H9 (cell line): ENCODE data around the gene TTC28. TPM values are rescaled to one million over a fixed set of nuclear protein-coding genes. Genes with fewer than 3 reads are reported as not detected.

Source experiments
- DNase-seq: peaks from one replicate; pipeline ENCODE4 v3.0.0-alpha.2; 2017
- H2AFZ ChIP-seq: one replicate; pipeline ENCODE4 v1.6.1; 2013; ENCODE audit warnings: mild to moderate bottlenecking, low read length, control low read depth, moderate library complexity
- H2AK5ac ChIP-seq: 2 replicates; pipeline ENCODE4 v1.6.1; 2013; ENCODE audit warnings: low read length, control low read depth, mixed read lengths; ENCODE audit not compliant: insufficient read length
- H2BK120ac ChIP-seq: one replicate; pipeline ENCODE4 v1.6.1; 2013; ENCODE audit warnings: low read depth, mild to moderate bottlenecking, low read length, control low read depth, inconsistent platforms; ENCODE audit not compliant: poor library complexity, severe bottlenecking
- H2BK12ac ChIP-seq: 2 replicates; pipeline ENCODE4 v1.6.1; 2013; ENCODE audit warnings: low read length, control low read depth, mixed read lengths, low read depth; ENCODE audit not compliant: insufficient read length
- H2BK15ac ChIP-seq: 2 replicates; pipeline ENCODE4 v1.6.1; 2013; ENCODE audit warnings: low read depth, low read length, control low read depth
- H2BK20ac ChIP-seq: one replicate; pipeline ENCODE4 v1.6.1; 2013; ENCODE audit warnings: low read depth, mild to moderate bottlenecking, low read length, control low read depth, inconsistent platforms; ENCODE audit not compliant: poor library complexity, severe bottlenecking
- H2BK5ac ChIP-seq: 2 replicates; pipeline ENCODE4 v1.6.1; 2013; ENCODE audit warnings: low read length, control low read depth, mixed read lengths; ENCODE audit not compliant: insufficient read length
- H3K14ac ChIP-seq: 2 replicates; pipeline ENCODE4 v1.6.1; 2013; ENCODE audit warnings: low read length, control low read depth; ENCODE audit not compliant: insufficient read depth
- H3K18ac ChIP-seq: 2 replicates; pipeline ENCODE4 v1.6.1; 2013; ENCODE audit warnings: low read depth, mild to moderate bottlenecking, mixed read lengths, low read length, control low read depth; ENCODE audit not compliant: insufficient read length
- H3K23ac ChIP-seq: 2 replicates; pipeline ENCODE4 v1.6.1; 2013; ENCODE audit warnings: low read length, control low read depth, mixed read lengths, low read depth; ENCODE audit not compliant: insufficient read length
- H3K23me2 ChIP-seq: 2 replicates; pipeline ENCODE4 v1.6.1; 2013; ENCODE audit warnings: low read depth, mild to moderate bottlenecking, mixed read lengths, low read length, control low read depth; ENCODE audit not compliant: insufficient read length, poor library complexity, severe bottlenecking
- H3K27ac ChIP-seq: 2 replicates; pipeline ENCODE4 v1.5.1; 2013; ENCODE audit warnings: low read length, control low read depth, mixed read lengths, low read depth; ENCODE audit not compliant: insufficient read length
- H3K27me3 ChIP-seq: 2 replicates; pipeline ENCODE4 v1.6.1; 2013; ENCODE audit warnings: low read length, control low read depth, inconsistent platforms; ENCODE audit not compliant: insufficient read depth
- H3K4ac ChIP-seq: 2 replicates; pipeline ENCODE4 v1.6.1; 2013; ENCODE audit warnings: low read depth, mild to moderate bottlenecking, control low read depth, inconsistent platforms, low read length, moderate library complexity
- H3K4me1 ChIP-seq: 2 replicates; pipeline ENCODE4 v1.6.1; 2013; ENCODE audit warnings: low read length, control low read depth, inconsistent platforms; ENCODE audit not compliant: insufficient read depth
- H3K4me2 ChIP-seq: 2 replicates; pipeline ENCODE4 v1.6.1; 2013; ENCODE audit warnings: low read length, control low read depth, mixed read lengths; ENCODE audit not compliant: insufficient read length, insufficient read depth
- H3K56ac ChIP-seq: 2 replicates; pipeline ENCODE4 v1.6.1; 2013; ENCODE audit warnings: low read depth, mild to moderate bottlenecking, mixed read lengths, low read length, control low read depth; ENCODE audit not compliant: insufficient read length
- H3K79me1 ChIP-seq: 2 replicates; pipeline ENCODE4 v1.6.1; 2013; ENCODE audit warnings: low read depth, mild to moderate bottlenecking, moderate library complexity, low read length, control low read depth, inconsistent platforms; ENCODE audit not compliant: insufficient read depth, poor library complexity, severe bottlenecking
- H3K79me2 ChIP-seq: 2 replicates; pipeline ENCODE4 v1.6.1; 2013; ENCODE audit warnings: low read length, control low read depth, inconsistent platforms; ENCODE audit not compliant: insufficient read depth
- H3K9ac ChIP-seq: 2 replicates; pipeline ENCODE4 v1.6.1; 2013; ENCODE audit warnings: low read length, control low read depth, mixed read lengths; ENCODE audit not compliant: insufficient read length; ENCODE audit errors: extremely low read depth
- H3K9me3 ChIP-seq: one replicate; pipeline ENCODE4 v1.6.1; 2013; ENCODE audit warnings: low read depth, low read length, inconsistent platforms; ENCODE audit not compliant: control insufficient read depth
- H3T11ph ChIP-seq: one replicate; pipeline ENCODE4 v1.6.1; 2013; ENCODE audit warnings: mild to moderate bottlenecking, low read length, control low read depth, inconsistent platforms
- H4K20me1 ChIP-seq: one replicate; pipeline ENCODE4 v1.6.1; 2013; ENCODE audit not compliant: control insufficient read depth, insufficient read length, insufficient read depth
- H4K5ac ChIP-seq: 2 replicates; pipeline ENCODE4 v1.6.1; 2013; ENCODE audit warnings: low read depth, mild to moderate bottlenecking, mixed read lengths, low read length, control low read depth; ENCODE audit not compliant: insufficient read length
- H4K8ac ChIP-seq: replicated peaks from 2 replicates; pipeline ENCODE4 v1.6.1; 2013; ENCODE audit warnings: low read length, control low read depth, mixed read lengths, low read depth; ENCODE audit not compliant: insufficient read length
- H4K91ac ChIP-seq: 2 replicates; pipeline ENCODE4 v1.6.1; 2013; ENCODE audit warnings: low read depth, mild to moderate bottlenecking, moderate library complexity, mixed read lengths, low read length, control low read depth; ENCODE audit not compliant: insufficient read length
- H3K27ac Mint-ChIP-seq, 3 experiments: 2 replicates in 2 of 3; 3 replicates in 1 of 3; pipeline ENCODE4 v1.8.0; 2020 to 2021; ENCODE audit warnings: mixed read lengths in 3 of 3, mild to moderate bottlenecking in 1 of 3, moderate library complexity in 1 of 3
- H3K27me3 Mint-ChIP-seq: 2 replicates; pipeline ENCODE4 v1.8.0; 2021; ENCODE audit warnings: low read depth, mild to moderate bottlenecking, moderate library complexity, mixed read lengths
- H3K36me3 Mint-ChIP-seq, 3 experiments: 2 replicates in 2 of 3; 3 replicates in 1 of 3; pipeline ENCODE4 v1.8.0; 2020 to 2021; ENCODE audit warnings: low read depth in 3 of 3, mixed read lengths in 3 of 3; ENCODE audit not compliant: insufficient read depth in 1 of 3
- H3K4me1 Mint-ChIP-seq, 2 experiments: 2 replicates each; pipeline ENCODE4 v1.8.0; 2020; ENCODE audit warnings: mixed read lengths in 2 of 2
- H3K4me3 Mint-ChIP-seq, 2 experiments: 2 replicates in 1 of 2; 3 replicates in 1 of 2; pipeline ENCODE4 v1.8.0; 2020 to 2021; ENCODE audit warnings: mild to moderate bottlenecking in 2 of 2, mixed read lengths in 2 of 2, moderate library complexity in 1 of 2
- H3K9me3 Mint-ChIP-seq, 2 experiments: 2 replicates in 1 of 2; 3 replicates in 1 of 2; pipeline ENCODE4 v1.8.0; 2020; ENCODE audit warnings: mild to moderate bottlenecking in 2 of 2, mixed read lengths in 2 of 2, moderate library complexity in 1 of 2
- CTCF ChIP-seq: fragments of 200-600 bp; sonication (generic); conservative IDR thresholded peaks from 3 replicates; pipeline ENCODE4 v1.8.0; 2021; ENCODE audit warnings: antibody characterized with exemption, mild to moderate bottlenecking
- WGBS: extraction: QIAGEN DNeasy Blood & Tissue Kit; methylation state at CpG from one replicate; pipeline ENCODE4 v1.1.7; 2013; ENCODE audit warnings: missing lambda C conversion rate, low lambda C conversion rate, mixed read lengths; ENCODE audit not compliant: insufficient read length; ENCODE audit errors: extremely low coverage; 5-methylcytosine and 5-hydroxymethylcytosine counted together
- total RNA-seq: library from RNA; stranded (reverse); gene quantifications from 2 replicates; pipeline ENCODE4 v1.2.1, GENCODE V29; 2021

The TTC28 gene
- total RNA-seq, 1 experiment from 2014 or later = 13.6 TPM

GRCh38 chr22:28015676-28016601 lies 663.7 kb downstream of the TTC28 start:
- Histone ChIP-seq H4K20me1 (no peaks in the 10 kb centered on the region), H2BK120ac (no peak overlapping the region), H3K27me3 (no peaks in the 10 kb centered on the region), H2BK20ac (no peak overlapping the region), H3K56ac (no peak overlapping the region), H3K14ac (no peak overlapping the region), H3K79me1 (no peaks in the 10 kb centered on the region), H3K18ac (no peak overlapping the region), H2AFZ (no peak overlapping the region), H2BK15ac (no peak overlapping the region), H2BK12ac (no peak overlapping the region), H3K4ac (no peak overlapping the region), H4K5ac (no peak overlapping the region), H3K9me3 (no peaks in the 10 kb centered on the region), H2BK5ac (no peak overlapping the region), H3K4me2 (no peak overlapping the region), H3T11ph (no peak overlapping the region), H3K79me2 (no peaks in the 10 kb centered on the region), H3K9ac (no peak overlapping the region), H3K27ac (no peak overlapping the region), H4K8ac (no peak overlapping the region), H3K23me2 (no peaks in the 10 kb centered on the region), H3K23ac (no peak overlapping the region), H2AK5ac (no peak overlapping the region), H4K91ac (no peak overlapping the region), H3K4me1 (no peaks in the 10 kb centered on the region)
- no peak overlapping the region for H3K4me3 Mint-ChIP-seq
- peak overlapping the region in 1 of 3 experiments; percentile 86; a peak in 1 of 7 replicates for H3K27ac Mint-ChIP-seq
- H3K9me3 Mint-ChIP-seq = no peaks in the 10 kb centered on the region
- H3K27me3 Mint-ChIP-seq = no peaks in the 10 kb centered on the region; the same call in none of the 2 replicates
- no peak for TF ChIP-seq CTCF
- no CpG with 5 or more reads among the region's 16 CpGs for WGBS
- peaks cover 10 to 25% of the 10 kb centered on the region in 2 experiments for H3K4me1 Mint-ChIP-seq
- H3K36me3 Mint-ChIP-seq = no peaks in the 10 kb centered on the region; a peak in 1 of 7 replicates
- no peak for DNase-seq
